ENCODE data around the gene ZPR1.

DNA sequence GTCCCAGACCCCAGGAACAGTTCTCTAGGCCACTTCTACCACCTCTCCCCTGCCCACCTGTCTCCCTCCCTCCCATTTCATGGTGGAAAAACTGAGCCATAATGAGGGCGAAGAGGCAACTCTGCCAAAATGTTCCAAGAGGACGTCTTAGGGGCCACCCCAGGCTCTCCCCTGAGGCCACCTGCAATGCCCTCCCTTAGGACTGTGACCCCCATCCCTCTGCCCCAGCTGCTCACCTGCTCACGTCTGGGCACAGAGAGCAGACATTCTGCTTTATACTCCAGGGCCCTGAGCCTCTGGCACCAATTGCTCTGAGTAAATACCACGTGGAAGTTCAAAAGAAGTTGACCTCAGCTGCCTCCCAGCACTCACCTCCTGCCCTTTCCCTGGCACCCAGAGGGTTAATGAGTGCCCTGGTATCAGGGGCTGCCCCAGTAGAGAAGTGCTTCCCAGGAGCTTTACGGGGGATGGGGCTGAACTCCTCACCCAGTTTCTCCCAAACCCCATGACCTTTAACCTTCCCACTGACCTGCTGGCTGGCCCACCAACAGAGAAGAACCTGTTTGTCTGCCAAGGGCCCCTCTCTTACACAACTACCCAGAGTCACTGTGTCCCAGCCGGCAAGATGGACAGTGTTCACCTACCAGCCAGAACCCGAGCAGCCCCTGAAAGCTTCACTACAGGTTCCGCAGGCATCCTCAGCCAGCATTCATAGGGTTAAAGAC is 4.5 kb upstream of the ZPR1 start:
- TF ChIP-seq CTCF (IDR thresholded peaks at IDR 0.05) = no peak
- TF ChIP-seq EZH2 (IDR thresholded peaks at IDR 0.05; ENCODE audit: borderline replicate concordance, insufficient read depth, low read depth, low read length, poor library complexity, severe bottlenecking) = no peak
